Kidney (tissue), 14 donors: ENCODE results near the gene P3H4. TPM values are rescaled to one million over a fixed set of nuclear protein-coding genes. Genes with fewer than 3 reads are reported as not detected.

Experiments used
- DNase-seq, 5 donors: peaks; one replicate each; pipeline ENCODE4 v3.0.0-alpha.2; 2013 to 2020
- FAIRE-seq: peaks from 2 replicates; lab custom pipeline; 2012; peaks lifted over from hg19 to GRCh38; lab: Jason Lieb, UNC
- H3K27ac ChIP-seq, 2 donors: one replicate each; pipeline ENCODE4 v1.7.0; 2013; ENCODE audit warnings: low read depth in 2 of 2, low read length in 2 of 2, inconsistent platforms in 1 of 2
- H3K27me3 ChIP-seq: one replicate; pipeline ENCODE4 v1.7.1; 2013; ENCODE audit warnings: low read length, inconsistent platforms; ENCODE audit not compliant: control insufficient read depth, insufficient read depth
- H3K36me3 ChIP-seq, 3 donors: one replicate each; pipeline versions ENCODE4 v1.7.0 to v1.7.1; 2013; ENCODE audit warnings: low read length in 3 of 3, control low read depth in 1 of 3, inconsistent platforms in 1 of 3; ENCODE audit not compliant: insufficient read depth in 3 of 3, control insufficient read depth in 2 of 3
- H3K4me1 ChIP-seq, 3 donors: one replicate each; pipeline versions ENCODE4 v1.7.0 to v1.7.1; 2013; ENCODE audit warnings: low read length in 3 of 3, inconsistent platforms in 1 of 3, low read depth in 1 of 3; ENCODE audit not compliant: control insufficient read depth in 2 of 3, insufficient read depth in 2 of 3
- H3K4me3 ChIP-seq, 3 donors: one replicate each; pipeline versions ENCODE4 v1.7.0 to v1.8.1; 2013; ENCODE audit warnings: low read length in 3 of 3, control low read depth in 1 of 3, inconsistent platforms in 1 of 3
- H3K9ac ChIP-seq, 3 donors: one replicate each; pipeline versions ENCODE4 v1.7.0 to v1.7.1; 2013; ENCODE audit warnings: low read length in 3 of 3, control low read depth in 1 of 3, inconsistent platforms in 1 of 3
- H3K9me3 ChIP-seq, 3 donors: one replicate each; pipeline versions ENCODE4 v1.7.0 to v1.7.1; 2013; ENCODE audit warnings: low read length in 3 of 3, control low read depth in 1 of 3, inconsistent platforms in 1 of 3; ENCODE audit not compliant: control insufficient read depth in 2 of 3, insufficient read depth in 1 of 3
- intact Hi-C: fragments of 100-400 bp; cut with DNase I; formaldehyde crosslinking; loops from one replicate; pipeline ENCODE4 v1.11.1; 2022
- polyA plus RNA-seq: library from polyadenylated mRNA; stranded (reverse); fragments of 350-450 nt; fragmentation: Illumina TruSeq; extraction: RNeasy Lipid Tissue Mini Kit (QIAGEN cat#74804); gene quantifications from one replicate; pipeline ENCODE4 v1.2.3, GENCODE V29; 2014; ENCODE audit warnings: low read depth, low replicate concordance; ENCODE audit not compliant: insufficient read depth
- total RNA-seq: library from RNA; stranded (reverse); fragmentation: NEBNext Ultra II Directional; extraction: Animal tissue kit (Norgen Biotek cat#: 25700); gene quantifications from one replicate; pipeline ENCODE4 v1.2.1, GENCODE V29; 2021
- TF ChIP-seq, protein P1 (sequence below): IDR thresholded peaks from 3 replicates; pipeline ENCODE4 v1.5.1; 2012; ENCODE audit warnings: mild to moderate bottlenecking, moderate library complexity, borderline replicate concordance; ENCODE audit not compliant: insufficient read depth; ENCODE audit errors: extremely low read depth
- donor health status: control.
- donor health status: control.
- donor health status: control.
- donor health status: control.
- donor health status: control.
- donor health status: DM: yes; HTN: yes; CAD: no.
- donor health status: Normal renal cell carcinoma (clear cell type).

The P3H4 gene
- total and polyA plus RNA-seq, 2 donors from 2014 or later = 13.6 to 13.7 TPM

DNA sequence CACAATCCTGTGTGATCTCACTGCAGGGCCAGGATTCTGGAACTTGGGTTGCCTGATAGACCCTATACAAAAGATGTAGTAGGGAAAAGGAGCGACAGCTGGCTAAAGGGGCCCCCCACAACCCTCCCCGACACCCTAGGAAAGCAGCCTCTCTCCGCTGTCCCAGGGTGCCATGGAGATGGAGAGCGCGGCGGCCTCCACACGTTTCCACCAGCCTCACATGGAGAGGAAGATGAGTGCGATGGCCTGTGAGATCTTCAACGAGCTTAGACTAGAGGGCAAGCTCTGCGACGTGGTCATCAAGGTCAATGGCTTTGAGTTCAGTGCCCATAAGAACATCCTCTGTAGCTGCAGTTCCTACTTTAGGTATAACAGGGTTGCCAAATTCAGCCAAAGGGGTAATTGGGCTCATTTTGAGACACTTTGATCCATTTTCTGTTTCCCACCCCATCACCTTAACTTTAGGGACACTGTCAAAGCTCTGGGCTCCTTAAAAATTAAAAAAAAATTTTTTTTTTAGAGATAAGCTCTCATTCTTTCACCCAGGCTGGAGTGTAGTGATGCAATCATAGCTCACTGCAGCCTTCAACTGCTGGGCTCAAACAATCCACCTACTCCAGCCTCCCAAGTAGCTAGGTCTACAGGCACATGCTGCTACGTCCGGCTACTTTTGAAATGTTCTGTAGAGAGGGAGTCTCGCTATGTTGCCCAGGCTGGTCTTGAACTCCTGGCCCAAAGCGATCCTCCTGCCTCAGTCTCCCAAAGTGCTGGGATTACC, 26.2 kb upstream of the P3H4 start, which contains the start of gene KLHL10:
Gene KLHL10, plus strand, starts transcription at position 65 of the 778 bp plus-strand sequence. Its CDS starts 108 bp downstream, at position 173.
- no peak within 1 kb of the TSS for H3K27ac ChIP-seq
- no peaks in the 10 kb centered on the region for H3K36me3 ChIP-seq
- no peaks in the 10 kb centered on the region for H3K9me3 ChIP-seq
- TF ChIP-seq, protein P1, sequence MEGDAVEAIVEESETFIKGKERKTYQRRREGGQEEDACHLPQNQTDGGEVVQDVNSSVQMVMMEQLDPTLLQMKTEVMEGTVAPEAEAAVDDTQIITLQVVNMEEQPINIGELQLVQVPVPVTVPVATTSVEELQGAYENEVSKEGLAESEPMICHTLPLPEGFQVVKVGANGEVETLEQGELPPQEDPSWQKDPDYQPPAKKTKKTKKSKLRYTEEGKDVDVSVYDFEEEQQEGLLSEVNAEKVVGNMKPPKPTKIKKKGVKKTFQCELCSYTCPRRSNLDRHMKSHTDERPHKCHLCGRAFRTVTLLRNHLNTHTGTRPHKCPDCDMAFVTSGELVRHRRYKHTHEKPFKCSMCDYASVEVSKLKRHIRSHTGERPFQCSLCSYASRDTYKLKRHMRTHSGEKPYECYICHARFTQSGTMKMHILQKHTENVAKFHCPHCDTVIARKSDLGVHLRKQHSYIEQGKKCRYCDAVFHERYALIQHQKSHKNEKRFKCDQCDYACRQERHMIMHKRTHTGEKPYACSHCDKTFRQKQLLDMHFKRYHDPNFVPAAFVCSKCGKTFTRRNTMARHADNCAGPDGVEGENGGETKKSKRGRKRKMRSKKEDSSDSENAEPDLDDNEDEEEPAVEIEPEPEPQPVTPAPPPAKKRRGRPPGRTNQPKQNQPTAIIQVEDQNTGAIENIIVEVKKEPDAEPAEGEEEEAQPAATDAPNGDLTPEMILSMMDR = no peak
- FAIRE-seq (no peak), DNase-seq (no peak)
- peak within 1 kb of the TSS in 2 of 3 donors; percentile 70 to 83 for H3K4me3 ChIP-seq
- H3K27me3 ChIP-seq = no peaks in the 10 kb centered on the region
- intact Hi-C loops = no loop called here
- H3K4me1 ChIP-seq = peaks cover 0 to 4% (median 0%) of the 10 kb centered on the region in 3 donors
- H3K9ac ChIP-seq = peak within 1 kb of the TSS in 1 of 3 donors; percentile 67

DNA sequence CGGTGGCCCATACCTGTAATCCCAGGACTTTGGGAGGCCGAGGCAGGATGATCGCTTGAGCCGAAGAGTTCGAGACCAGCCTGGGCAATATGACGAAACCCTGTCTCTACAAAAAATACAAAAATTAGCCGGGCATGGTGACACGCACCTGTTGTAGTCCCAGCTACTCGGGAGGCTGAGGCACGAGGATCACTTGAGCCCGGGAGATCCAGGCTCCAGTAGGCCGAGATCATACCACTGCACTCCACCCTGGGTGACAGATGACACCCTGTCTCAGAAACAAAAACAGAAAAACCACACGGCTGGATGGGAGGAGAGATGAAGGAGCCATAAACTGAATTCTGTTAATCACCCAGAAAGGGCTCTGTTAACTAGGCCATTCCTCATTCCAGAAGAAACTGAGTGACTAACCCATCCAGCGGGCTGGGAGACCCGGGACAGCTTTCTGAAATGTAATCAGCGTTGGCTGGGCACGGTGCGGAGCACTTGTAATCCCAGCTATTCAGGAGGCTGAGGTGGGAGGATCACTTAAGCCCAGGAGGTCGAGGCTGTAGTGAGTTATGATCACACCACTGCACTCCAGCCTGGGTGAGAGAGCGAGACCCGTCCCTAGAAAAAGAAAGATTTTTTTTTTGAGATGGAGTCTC, 24.9 kb upstream of the P3H4 start:
- Histone ChIP-seq H3K4me3 (peak overlapping the region; percentile 62 to 83 (median 70)), H3K9me3 (no peaks in the 10 kb centered on the region), H3K27me3 (no peaks in the 10 kb centered on the region), H3K9ac (peak overlapping the region in 2 of 3 donors; percentile 67 to 76), H3K4me1 (peaks cover 0 to 4% (median 0%) of the 10 kb centered on the region in 3 donors), H3K27ac (no peak overlapping the region), H3K36me3 (peaks cover 0 to 2% (median 0%) of the 10 kb centered on the region in 3 donors)
- TF ChIP-seq, protein P1 = no peak
- no peak for DNase-seq
- FAIRE-seq = no peak
- intact Hi-C loops = no loop called here

DNA sequence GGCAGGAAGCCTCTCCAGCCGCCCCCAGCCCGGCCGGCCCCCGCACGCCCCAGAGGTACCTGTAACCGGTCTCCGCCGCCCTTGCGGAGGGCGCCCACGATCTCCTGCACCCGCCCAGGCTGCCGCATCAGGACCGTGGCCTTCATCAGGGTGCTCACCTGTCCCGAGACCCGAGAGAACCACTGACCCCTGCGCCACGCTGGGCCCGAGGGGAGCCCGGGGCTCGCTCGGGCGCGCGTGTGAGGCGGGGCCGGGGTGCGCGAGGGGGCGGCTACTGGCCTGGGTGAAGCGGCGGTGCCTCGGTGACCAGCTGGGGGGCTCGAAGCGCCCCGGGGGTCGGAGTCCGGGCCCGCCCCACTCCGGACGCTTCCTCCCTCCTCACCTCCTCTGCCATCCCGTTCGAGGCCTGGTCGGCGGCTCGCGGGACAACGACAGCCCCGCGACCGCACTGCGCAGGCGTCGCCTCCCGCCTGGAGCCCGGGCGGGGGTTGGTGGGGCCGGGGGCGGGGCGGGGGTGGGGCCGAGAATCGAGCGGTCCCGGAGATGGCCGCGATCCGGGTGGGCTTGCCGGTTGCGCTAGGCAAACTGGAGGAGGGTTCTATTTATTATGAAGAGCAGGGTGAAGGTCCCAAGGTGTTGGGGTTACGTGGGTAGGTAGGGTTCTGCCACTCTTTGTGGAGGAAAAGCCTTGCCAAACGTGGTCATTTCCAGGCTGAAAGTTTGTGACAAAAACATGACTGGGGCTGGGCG, 24.2 kb upstream of the P3H4 start, which contains the start of gene NT5C3B:
Gene NT5C3B, minus strand, starts transcription at position 433 of the 750 bp plus-strand sequence. Its CDS starts 39 bp downstream, at position 394.
- TF ChIP-seq, protein P1 = no peak
- Histone ChIP-seq H3K4me1 (peaks cover 0 to 4% (median 0%) of the 10 kb centered on the region in 3 donors), H3K27me3 (no peaks in the 10 kb centered on the region), H3K9me3 (no peaks in the 10 kb centered on the region), H3K36me3 (peaks cover 0 to 4% (median 2%) of the 10 kb centered on the region in 3 donors), H3K4me3 (peak within 1 kb of the TSS; percentile 62 to 83 (median 70)), H3K27ac (peak within 1 kb of the TSS in 1 of 2 donors; percentile 67), H3K9ac (peak within 1 kb of the TSS; percentile 68 to 77 (median 76))
- intact Hi-C loops = no loop called here
- FAIRE-seq (no peak), DNase-seq (peak; percentile 75 to 86 (median 83))
